Immature natural killer cell (primary cell): Measurements from ENCODE around the gene SND1. TPM values are rescaled to one million over a fixed set of nuclear protein-coding genes. Genes with fewer than 3 reads are reported as not detected.

ENCODE experiments used
- DNase-seq, 3 donors: peaks; one replicate each; pipeline ENCODE4 v3.0.0; 2022; ENCODE audit warnings: mixed read lengths in 1 of 3
- H3K27ac Mint-ChIP-seq, 6 donors: one replicate each; pipeline ENCODE4 v1.8.0; 2020; ENCODE audit warnings: mixed read lengths in 6 of 6, mild to moderate bottlenecking in 5 of 6, inconsistent platforms in 4 of 6, moderate library complexity in 3 of 6
- H3K27me3 Mint-ChIP-seq, 3 donors: one replicate each; pipeline ENCODE4 v1.8.0; 2020 to 2021; ENCODE audit warnings: low read depth in 3 of 3, mild to moderate bottlenecking in 3 of 3, mixed read lengths in 3 of 3, moderate library complexity in 3 of 3, inconsistent platforms in 1 of 3
- H3K36me3 Mint-ChIP-seq, 3 donors: one replicate each; pipeline ENCODE4 v1.8.0; 2020; ENCODE audit warnings: mixed read lengths in 3 of 3, inconsistent platforms in 2 of 3, mild to moderate bottlenecking in 2 of 3
- H3K4me1 Mint-ChIP-seq, 2 donors: one replicate each; pipeline ENCODE4 v1.8.0; 2020; ENCODE audit warnings: inconsistent platforms in 2 of 2, mild to moderate bottlenecking in 2 of 2, mixed read lengths in 2 of 2, moderate library complexity in 1 of 2
- H3K4me3 Mint-ChIP-seq, 5 donors: one replicate each; pipeline ENCODE4 v1.8.0; 2020; ENCODE audit warnings: mild to moderate bottlenecking in 5 of 5, mixed read lengths in 5 of 5, inconsistent platforms in 3 of 5, moderate library complexity in 3 of 5
- H3K9me3 Mint-ChIP-seq, 6 donors: one replicate each; pipeline ENCODE4 v1.8.0; 2020; ENCODE audit warnings: mild to moderate bottlenecking in 6 of 6, mixed read lengths in 6 of 6, inconsistent platforms in 4 of 6, moderate library complexity in 3 of 6
- polyA plus RNA-seq, 3 donors: library from polyadenylated mRNA; unstranded; fragments of 300-500 nt; fragmentation: Illumina TruSeq; gene quantifications; one replicate each; pipeline ENCODE4 v1.2.3, GENCODE V29; 2021

The SND1 gene
- polyA plus RNA-seq, 3 donors from 2014 or later = 87.8 to 130 (median 116) TPM

DNA sequence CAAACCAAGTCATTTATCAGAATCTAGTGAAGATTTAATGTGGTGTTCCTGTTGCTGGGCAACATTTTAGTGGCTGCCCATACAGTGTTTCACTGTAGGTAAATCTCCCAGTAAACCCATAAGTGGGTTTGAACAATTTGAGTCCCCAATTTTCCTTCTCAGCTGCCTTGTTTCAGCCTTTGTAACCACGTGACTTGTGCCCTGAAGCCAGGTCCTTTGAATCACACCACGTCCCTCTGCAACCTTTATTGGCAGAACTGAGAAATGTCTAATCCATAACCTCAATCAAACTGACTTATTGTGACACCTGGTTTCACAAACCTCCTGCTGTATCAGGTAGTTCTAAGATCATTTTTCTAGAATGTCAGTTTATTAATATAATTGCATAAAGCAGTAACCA lies 30.1 kb downstream of the SND1 start:
- H3K4me3 Mint-ChIP-seq = no peak overlapping the region
- H3K4me1 Mint-ChIP-seq = peaks cover 31 to 79% of the 10 kb centered on the region in 2 donors
- H3K9me3 Mint-ChIP-seq = peaks cover 7 to 17% (median 12%) of the 10 kb centered on the region in 6 donors
- no peak overlapping the region for H3K27ac Mint-ChIP-seq
- no peak for DNase-seq
- H3K36me3 Mint-ChIP-seq = peaks cover 19 to 32% (median 24%) of the 10 kb centered on the region in 3 donors
- no peaks in the 10 kb centered on the region for H3K27me3 Mint-ChIP-seq

DNA sequence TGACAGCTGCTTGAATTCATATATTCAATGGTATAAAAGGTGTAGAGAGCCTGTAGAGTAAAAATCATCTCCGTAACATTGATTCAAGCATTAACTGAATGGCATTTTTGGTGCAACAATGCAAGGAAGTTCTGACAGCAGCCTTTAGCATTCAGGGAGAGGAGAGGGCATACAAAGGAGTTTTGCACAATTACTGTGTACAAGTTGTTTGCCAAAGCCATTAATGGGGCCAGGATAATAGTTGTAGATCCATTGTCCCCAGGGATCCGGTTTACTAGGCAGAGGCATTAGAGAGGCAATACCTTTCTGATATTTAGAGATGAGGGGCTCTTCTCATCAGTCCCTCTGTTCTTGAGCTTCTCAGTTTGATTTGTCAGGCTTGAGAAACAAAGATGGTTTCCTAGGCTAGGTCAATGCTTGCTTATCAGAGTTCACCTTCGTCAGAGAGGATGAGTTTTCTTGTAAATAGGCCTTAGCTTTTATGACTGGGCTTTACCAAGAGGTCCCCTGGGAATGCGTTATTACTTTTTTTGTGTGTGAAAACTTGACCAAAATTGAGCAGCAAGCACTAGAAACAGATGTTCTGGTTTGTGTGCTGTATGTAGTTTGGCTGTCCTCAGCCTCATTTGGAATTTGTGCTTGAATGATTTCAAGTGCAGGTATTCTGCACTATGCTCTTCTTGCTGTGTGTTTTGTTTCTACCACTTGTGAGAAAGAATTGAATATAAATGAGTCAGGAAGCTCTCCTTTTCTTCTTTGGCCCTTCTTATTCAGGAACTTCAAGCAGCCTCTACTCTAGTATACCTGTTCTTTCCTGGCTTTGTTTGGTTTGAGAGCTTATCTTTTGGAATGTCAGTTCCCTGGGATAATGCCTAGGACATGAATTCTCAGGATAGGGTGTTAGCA lies 32.0 kb downstream of the SND1 start:
- H3K36me3 Mint-ChIP-seq = peaks cover 22 to 38% (median 29%) of the 10 kb centered on the region in 3 donors
- peaks cover 28 to 66% of the 10 kb centered on the region in 2 donors for H3K4me1 Mint-ChIP-seq
- peak overlapping the region in 2 of 6 donors; percentile 17 for H3K27ac Mint-ChIP-seq
- no peak for DNase-seq
- H3K27me3 Mint-ChIP-seq = no peaks in the 10 kb centered on the region
- H3K4me3 Mint-ChIP-seq = no peak overlapping the region
- H3K9me3 Mint-ChIP-seq = peaks cover 7 to 17% (median 12%) of the 10 kb centered on the region in 6 donors

DNA sequence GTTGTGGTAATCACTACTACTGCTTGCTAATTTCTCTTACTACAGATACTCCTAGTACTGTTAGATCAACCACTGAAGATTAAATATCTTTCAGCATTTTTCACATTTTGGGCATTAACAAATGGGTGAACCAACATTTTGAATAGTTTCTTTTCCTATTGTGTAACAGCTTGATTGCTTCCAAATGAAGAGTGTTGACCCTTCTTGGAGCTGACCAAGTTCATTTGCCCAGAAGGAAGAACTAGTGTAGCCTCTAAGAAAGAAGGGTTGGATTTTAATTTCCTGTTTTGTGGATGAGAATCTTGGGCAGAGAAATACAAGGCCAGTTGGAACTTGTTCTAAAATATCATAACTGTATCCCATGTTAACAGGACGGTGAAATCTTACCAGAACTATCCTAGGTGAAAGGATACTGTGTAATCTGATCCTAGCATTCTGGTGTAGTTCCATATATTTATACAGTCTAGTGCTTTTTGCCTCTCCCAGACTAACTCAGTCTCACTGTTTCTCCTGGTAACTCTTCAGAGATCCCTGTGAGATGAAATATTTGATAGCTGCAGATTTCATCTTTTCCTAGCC lies 37.3 kb downstream of the SND1 start:
- no peak for DNase-seq
- Mint-ChIP-seq H3K27ac (no peak overlapping the region), H3K4me1 (peaks cover 12 to 60% of the 10 kb centered on the region in 2 donors), H3K27me3 (no peaks in the 10 kb centered on the region), H3K9me3 (no peaks in the 10 kb centered on the region), H3K36me3 (peaks cover 9 to 45% (median 26%) of the 10 kb centered on the region in 3 donors), H3K4me3 (no peak overlapping the region)

DNA sequence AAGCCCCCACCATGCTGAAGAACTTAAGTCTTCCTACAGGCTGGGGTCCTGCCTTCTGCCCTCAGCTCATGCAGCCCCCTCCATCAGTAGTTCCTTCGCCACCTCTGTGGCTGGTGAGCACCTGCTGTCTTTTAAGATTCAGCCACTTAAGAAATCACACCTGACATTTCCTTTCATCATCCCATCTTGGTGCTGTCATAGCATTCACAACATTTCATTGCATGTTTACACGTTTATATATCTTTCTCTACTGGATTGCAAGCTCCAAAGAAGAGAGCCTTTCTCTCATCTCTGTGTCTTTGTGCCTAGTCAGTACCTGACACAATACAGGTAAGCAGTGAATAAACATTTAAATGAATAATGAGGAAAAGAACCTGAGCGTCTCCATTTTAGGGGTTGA lies 38.3 kb downstream of the SND1 start:
- Mint-ChIP-seq H3K27me3 (no peaks in the 10 kb centered on the region), H3K4me1 (peaks cover 5 to 55% of the 10 kb centered on the region in 2 donors)

DNA sequence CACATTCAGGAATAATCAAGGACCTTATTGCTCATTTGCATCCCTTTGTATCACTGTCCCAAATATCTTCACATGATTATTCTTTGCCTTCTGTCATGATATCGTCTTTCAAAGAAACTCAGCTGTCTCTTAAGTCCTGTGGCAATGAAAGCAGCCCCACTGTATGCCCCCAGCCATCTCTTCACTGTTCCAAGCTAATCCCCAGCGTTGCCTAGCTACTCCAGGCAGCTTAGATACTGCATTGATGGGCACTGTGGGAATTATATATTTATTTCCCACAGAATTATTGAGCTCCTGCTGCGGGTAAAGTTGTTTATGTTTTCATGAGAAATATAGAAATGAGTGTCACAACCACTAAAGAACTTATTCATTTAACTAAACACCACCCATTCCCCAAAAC lies 38.8 kb downstream of the SND1 start:
- no peaks in the 10 kb centered on the region for H3K27me3 Mint-ChIP-seq
- peaks cover 2 to 51% of the 10 kb centered on the region in 2 donors for H3K4me1 Mint-ChIP-seq
- DNase-seq = no peak
- no peak overlapping the region for H3K4me3 Mint-ChIP-seq
- H3K36me3 Mint-ChIP-seq = peaks cover 15 to 59% (median 33%) of the 10 kb centered on the region in 3 donors
- H3K9me3 Mint-ChIP-seq = no peaks in the 10 kb centered on the region
- H3K27ac Mint-ChIP-seq = no peak overlapping the region

More for the DNA sequence above, 38.3 kb downstream of the SND1 start:
- no peak overlapping the region for H3K27ac Mint-ChIP-seq
- no peaks in the 10 kb centered on the region for H3K9me3 Mint-ChIP-seq
- peaks cover 12 to 55% (median 30%) of the 10 kb centered on the region in 3 donors for H3K36me3 Mint-ChIP-seq
- DNase-seq = no peak
- H3K4me3 Mint-ChIP-seq = no peak overlapping the region

DNA sequence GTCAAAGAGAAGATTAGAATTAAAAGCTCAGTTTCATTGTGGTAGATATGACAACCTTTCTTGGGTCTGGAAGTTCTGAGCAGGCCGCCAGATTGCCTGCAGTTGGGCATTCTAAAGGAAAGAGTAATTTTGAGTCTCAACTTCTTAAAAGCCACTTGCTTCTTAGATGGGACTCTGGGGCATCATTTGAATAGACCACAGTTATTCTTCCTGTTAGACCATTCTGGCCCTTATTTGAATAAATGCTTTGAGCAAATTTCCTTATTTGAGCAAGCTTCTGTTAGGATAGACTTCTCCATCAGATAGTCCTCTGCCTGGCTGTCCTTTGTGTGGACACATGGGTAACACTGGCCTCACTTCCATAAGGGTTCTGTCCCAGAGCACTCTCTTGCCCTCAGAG lies 40.2 kb downstream of the SND1 start:
- H3K36me3 Mint-ChIP-seq = peaks cover 17 to 58% (median 35%) of the 10 kb centered on the region in 3 donors
- peak overlapping the region in 2 of 6 donors; percentile 19 to 62 for H3K27ac Mint-ChIP-seq

DNA sequence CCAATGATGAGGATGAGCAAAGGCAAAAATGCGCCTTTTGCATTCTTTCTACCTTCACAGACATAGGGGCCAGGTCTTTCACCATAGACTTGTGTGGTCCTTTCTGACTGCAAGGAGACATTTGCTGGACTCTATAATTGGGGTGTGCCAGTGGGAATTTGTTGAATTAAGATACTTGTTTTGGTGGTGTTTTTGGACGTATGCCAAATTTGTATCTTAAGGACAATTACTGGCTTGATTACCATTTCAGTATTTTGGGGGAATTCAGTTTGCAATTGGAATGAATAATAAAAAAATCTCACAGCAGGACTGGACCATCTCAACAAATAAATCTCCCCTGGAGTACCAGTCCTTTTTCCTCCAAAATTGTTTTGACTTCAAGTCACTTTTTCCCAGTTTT lies 47.9 kb downstream of the SND1 start:
- DNase-seq = no peak
- peaks cover 16 to 52% (median 20%) of the 10 kb centered on the region in 3 donors for H3K36me3 Mint-ChIP-seq
- peak overlapping the region in 1 of 6 donors; percentile 7 for H3K27ac Mint-ChIP-seq
- H3K27me3 Mint-ChIP-seq = peaks cover 0 to 2% (median 0%) of the 10 kb centered on the region in 3 donors
- H3K4me3 Mint-ChIP-seq = no peak overlapping the region
- H3K4me1 Mint-ChIP-seq = peaks cover 0 to 22% of the 10 kb centered on the region in 2 donors
- H3K9me3 Mint-ChIP-seq = no peaks in the 10 kb centered on the region

More for the DNA sequence above, 40.2 kb downstream of the SND1 start:
- Mint-ChIP-seq H3K9me3 (no peaks in the 10 kb centered on the region), H3K27me3 (no peaks in the 10 kb centered on the region), H3K4me3 (no peak overlapping the region), H3K4me1 (peaks cover 2 to 46% of the 10 kb centered on the region in 2 donors)
- no peak for DNase-seq

DNA sequence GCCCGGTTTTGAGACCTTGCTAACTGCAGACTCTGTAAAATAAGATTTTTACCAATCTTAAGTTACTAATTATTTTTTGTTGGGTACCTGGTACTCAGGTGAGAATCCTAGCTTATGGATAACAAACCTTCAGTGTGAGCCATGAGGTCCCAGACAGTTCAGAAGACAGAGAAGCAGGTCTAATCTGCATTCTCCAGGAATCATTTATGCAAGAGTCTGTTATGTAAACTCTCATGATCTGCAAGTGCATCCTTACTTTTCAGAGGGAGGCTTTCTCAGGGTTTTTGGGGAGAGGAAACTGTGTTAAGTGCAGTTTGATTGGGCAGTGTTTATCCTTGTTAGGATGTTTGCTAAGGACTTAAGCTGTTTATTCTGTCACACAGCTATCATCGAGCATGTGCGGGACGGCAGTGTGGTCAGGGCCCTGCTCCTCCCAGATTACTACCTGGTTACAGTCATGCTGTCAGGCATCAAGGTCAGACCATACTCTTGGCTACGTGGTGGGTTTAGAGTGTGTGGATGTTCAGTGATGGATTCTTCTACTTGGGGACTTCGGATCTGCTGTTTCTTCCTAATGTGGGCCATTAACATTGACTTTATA lies 50.2 kb downstream of the SND1 start:
- no peak for DNase-seq
- peaks cover 0 to 19% of the 10 kb centered on the region in 2 donors for H3K4me1 Mint-ChIP-seq
- peaks cover 0 to 2% (median 0%) of the 10 kb centered on the region in 3 donors for H3K27me3 Mint-ChIP-seq
- H3K9me3 Mint-ChIP-seq = no peaks in the 10 kb centered on the region
- no peak overlapping the region for H3K4me3 Mint-ChIP-seq
- H3K27ac Mint-ChIP-seq = no peak overlapping the region
- peaks cover 12 to 55% (median 12%) of the 10 kb centered on the region in 3 donors for H3K36me3 Mint-ChIP-seq

DNA sequence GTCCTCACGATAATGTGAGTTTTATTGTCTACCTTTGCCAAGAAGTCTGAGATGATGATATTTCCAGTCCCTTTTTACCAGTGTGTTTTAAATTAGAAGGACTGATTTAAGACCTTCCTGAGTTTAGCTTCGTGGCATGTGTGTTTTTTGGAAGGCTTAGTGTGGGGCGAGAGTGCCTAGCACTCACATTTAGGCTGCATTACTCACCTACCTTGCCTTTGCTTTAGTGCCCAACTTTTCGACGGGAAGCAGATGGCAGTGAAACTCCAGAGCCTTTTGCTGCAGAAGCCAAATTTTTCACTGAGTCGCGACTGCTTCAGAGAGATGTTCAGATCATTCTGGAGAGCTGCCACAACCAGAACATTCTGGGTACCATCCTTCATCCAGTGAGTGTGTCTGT lies 50.9 kb downstream of the SND1 start:
- no peak for DNase-seq
- H3K27ac Mint-ChIP-seq = no peak overlapping the region
- peaks cover 5 to 52% (median 12%) of the 10 kb centered on the region in 3 donors for H3K36me3 Mint-ChIP-seq
- no peak overlapping the region for H3K4me3 Mint-ChIP-seq
- peaks cover 0 to 13% of the 10 kb centered on the region in 2 donors for H3K4me1 Mint-ChIP-seq
- peaks cover 0 to 2% (median 0%) of the 10 kb centered on the region in 3 donors for H3K27me3 Mint-ChIP-seq
- H3K9me3 Mint-ChIP-seq = no peaks in the 10 kb centered on the region

DNA sequence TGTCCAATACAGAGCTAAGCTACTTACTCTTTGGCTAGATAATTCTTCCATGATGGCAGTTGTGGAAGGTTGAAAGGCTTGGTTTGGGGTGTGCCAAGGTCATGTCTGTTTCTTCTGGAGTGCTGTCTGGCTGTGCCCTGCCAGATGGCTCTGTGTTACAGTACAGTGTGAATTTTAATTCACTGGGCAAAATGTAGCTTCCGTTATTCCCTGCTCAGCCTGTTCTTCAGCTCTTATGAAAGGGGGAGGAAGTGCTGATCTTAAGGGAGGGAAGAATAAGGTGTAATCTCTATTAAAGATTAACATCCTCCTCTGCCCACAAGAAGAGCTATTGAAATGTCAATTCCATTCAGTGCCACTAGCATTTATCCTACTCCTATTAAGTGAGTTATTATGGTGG lies 52.2 kb downstream of the SND1 start:
- Mint-ChIP-seq H3K27ac (peak overlapping the region in 1 of 6 donors; percentile 48), H3K9me3 (no peaks in the 10 kb centered on the region), H3K4me1 (peaks cover 4 to 15% of the 10 kb centered on the region in 2 donors), H3K36me3 (peaks cover 8 to 52% (median 16%) of the 10 kb centered on the region in 3 donors), H3K4me3 (no peak overlapping the region), H3K27me3 (peaks cover 0 to 2% (median 0%) of the 10 kb centered on the region in 3 donors)
- DNase-seq = no peak

DNA sequence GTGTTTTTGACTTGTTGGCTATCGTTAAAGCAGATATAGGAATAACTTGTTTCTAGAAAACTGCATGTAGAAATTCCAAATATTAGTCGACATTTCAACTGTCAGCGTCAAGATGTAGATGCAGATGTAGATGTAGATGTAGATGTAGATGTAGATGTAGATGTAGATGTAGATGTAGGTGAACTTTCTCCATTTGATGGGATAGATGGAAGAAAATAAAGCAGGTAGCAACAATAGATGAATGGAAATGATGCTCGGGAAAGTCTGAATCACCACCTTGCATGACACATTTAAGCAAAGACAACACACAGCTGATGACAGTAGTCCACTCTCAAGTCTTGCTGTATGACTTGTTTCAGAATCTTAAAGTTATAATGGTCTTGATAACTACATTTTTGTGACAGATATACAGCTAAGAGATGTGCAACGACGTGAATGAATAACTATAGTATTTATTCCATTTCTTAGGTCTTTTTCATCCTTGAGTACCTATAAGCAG lies 53.5 kb downstream of the SND1 start:
- H3K4me3 Mint-ChIP-seq = no peak overlapping the region
- H3K27ac Mint-ChIP-seq = no peak overlapping the region
- no peaks in the 10 kb centered on the region for H3K9me3 Mint-ChIP-seq
- H3K4me1 Mint-ChIP-seq = peaks cover 6 to 11% of the 10 kb centered on the region in 2 donors
- peaks cover 0 to 2% (median 0%) of the 10 kb centered on the region in 3 donors for H3K27me3 Mint-ChIP-seq
- DNase-seq = no peak
- H3K36me3 Mint-ChIP-seq = peaks cover 14 to 61% (median 18%) of the 10 kb centered on the region in 3 donors

DNA sequence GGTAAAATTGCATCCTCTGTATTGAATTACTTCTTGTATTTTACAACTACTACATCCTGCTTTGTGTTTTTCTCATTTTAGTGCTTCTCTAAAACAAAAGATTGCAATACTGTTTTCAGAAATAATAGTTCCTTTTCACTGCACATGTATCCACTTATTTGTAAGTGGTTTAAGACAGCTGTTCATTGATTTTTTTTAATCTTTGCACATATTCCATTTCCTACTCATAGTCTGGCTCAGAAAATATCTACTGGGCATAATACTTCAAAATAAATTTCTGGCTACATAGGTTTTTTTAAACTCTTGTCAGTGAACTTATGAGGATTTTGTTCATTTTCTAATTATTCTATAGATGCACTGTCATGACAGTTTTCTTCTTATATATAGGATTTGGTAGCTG lies 54.8 kb downstream of the SND1 start:
- H3K36me3 Mint-ChIP-seq = peaks cover 25 to 66% (median 27%) of the 10 kb centered on the region in 3 donors
- H3K4me3 Mint-ChIP-seq = no peak overlapping the region
- H3K27me3 Mint-ChIP-seq = peaks cover 0 to 2% (median 0%) of the 10 kb centered on the region in 3 donors
- H3K9me3 Mint-ChIP-seq = peaks cover 0 to 8% (median 0%) of the 10 kb centered on the region in 6 donors
- peaks cover 6 to 12% of the 10 kb centered on the region in 2 donors for H3K4me1 Mint-ChIP-seq
- DNase-seq = no peak
- peak overlapping the region in 1 of 6 donors; percentile 22 for H3K27ac Mint-ChIP-seq

DNA sequence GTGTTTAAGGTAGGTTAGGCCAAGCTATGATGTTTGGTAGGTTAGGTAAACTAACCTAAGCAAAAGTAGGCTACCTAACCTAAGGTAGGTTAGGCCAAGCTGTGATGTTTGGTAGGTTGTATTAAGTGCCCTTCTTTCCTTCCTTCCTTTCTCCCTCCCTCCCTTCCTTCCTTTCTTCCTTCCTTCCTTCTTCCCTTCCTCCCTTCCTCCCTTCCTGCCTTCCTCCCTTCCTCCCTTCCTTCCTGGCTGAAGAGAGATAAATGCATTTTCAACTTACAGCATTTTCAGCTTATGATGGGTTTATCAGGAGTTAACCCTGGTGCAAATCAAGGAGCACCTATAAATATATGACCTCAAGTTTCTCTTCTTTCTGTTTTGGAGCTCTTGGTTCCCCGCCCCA lies 56.2 kb downstream of the SND1 start:
- Mint-ChIP-seq H3K4me1 (peaks cover 6 to 12% of the 10 kb centered on the region in 2 donors), H3K27me3 (peaks cover 0 to 2% (median 0%) of the 10 kb centered on the region in 3 donors), H3K4me3 (no peak overlapping the region), H3K9me3 (peaks cover 0 to 12% (median 2%) of the 10 kb centered on the region in 6 donors), H3K27ac (no peak overlapping the region), H3K36me3 (peaks cover 33 to 68% (median 38%) of the 10 kb centered on the region in 3 donors)
- no peak for DNase-seq
